Fibroblast of lung (primary cell): Measurements from ENCODE around the gene TDRD7. TPM values are rescaled to one million over a fixed set of nuclear protein-coding genes. Genes with fewer than 3 reads are reported as not detected.

Experiments
- DNase-seq, 2 donors: peaks; one replicate each; pipeline versions ENCODE4 v3.0.0 to v3.0.0-alpha.2; 2010; ENCODE audit warnings: low read depth in 2 of 2
- H2AFZ ChIP-seq: 2 replicates; pipeline ENCODE4 v1.5.1; 2012; ENCODE audit warnings: low read length, control low read depth, inconsistent platforms
- H3K27ac ChIP-seq: 2 replicates; pipeline ENCODE4 v1.5.1; 2011; ENCODE audit warnings: low read length, control low read depth; ENCODE audit not compliant: insufficient read depth
- H3K27me3 ChIP-seq: 2 replicates; pipeline ENCODE4 v1.5.1; 2011; ENCODE audit warnings: mild to moderate bottlenecking, low read length; ENCODE audit not compliant: control insufficient read depth, insufficient read depth
- H3K36me3 ChIP-seq: 2 replicates; pipeline ENCODE4 v1.5.1; 2011; ENCODE audit warnings: low read length; ENCODE audit not compliant: control insufficient read depth, insufficient read depth
- H3K4me1 ChIP-seq: 2 replicates; pipeline ENCODE4 v1.5.1; 2011; ENCODE audit warnings: low read length; ENCODE audit not compliant: control insufficient read depth, insufficient read depth; ENCODE audit errors: extremely low read depth
- H3K4me2 ChIP-seq: 2 replicates; pipeline ENCODE4 v1.5.1; 2011; ENCODE audit warnings: low read length, control low read depth; ENCODE audit not compliant: insufficient read depth; ENCODE audit errors: extremely low read depth
- H3K4me3 ChIP-seq, 4 experiments: fragments of 200-600 bp in 1 of 4; sonication (generic) in 1 of 4; replicated peaks in 1 of 4; 2 replicates each; pipeline ENCODE4 v1.5.1; 2011 to 2016; ENCODE audit warnings: low read length in 4 of 4, low read depth in 3 of 4, mild to moderate bottlenecking in 3 of 4, control low read depth in 2 of 4, inconsistent platforms in 1 of 4, mixed read lengths in 1 of 4; ENCODE audit not compliant: insufficient read depth in 1 of 4; ENCODE audit errors: control extremely low read depth in 1 of 4
- H3K79me2 ChIP-seq: 2 replicates; pipeline ENCODE4 v1.5.1; 2012; ENCODE audit warnings: mild to moderate bottlenecking, low read length, inconsistent platforms; ENCODE audit not compliant: control insufficient read depth, insufficient read depth
- H3K9ac ChIP-seq: 2 replicates; pipeline ENCODE4 v1.5.1; 2011; ENCODE audit warnings: mild to moderate bottlenecking, low read length, control low read depth; ENCODE audit not compliant: insufficient read depth
- H3K9me3 ChIP-seq: 2 replicates; pipeline ENCODE4 v1.5.1; 2012; ENCODE audit warnings: low read depth, low read length; ENCODE audit not compliant: control insufficient read depth, insufficient read depth
- H4K20me1 ChIP-seq: 2 replicates; pipeline ENCODE4 v1.5.1; 2011; ENCODE audit warnings: low read length; ENCODE audit not compliant: control insufficient read depth, insufficient read depth; ENCODE audit errors: extremely low read depth
- EZH2 ChIP-seq: IDR thresholded peaks from 2 replicates; pipeline ENCODE4 v1.5.1; 2012; ENCODE audit warnings: low read length, control low read depth, mild to moderate bottlenecking; ENCODE audit errors: missing control alignments
- polyA plus RNA-seq, 2 donors: library from polyadenylated mRNA; depleted of rRNA in 1 of 2; stranded (reverse) in 1 of 2; unstranded in 1 of 2; fragments of >200 nt; gene quantifications; 2 replicates each; pipeline ENCODE4 v1.2.1, GENCODE V29; 2011 to 2012; ENCODE audit warnings: missing spikeins in 1 of 2
- total RNA-seq: library from RNA; depleted of rRNA; stranded (reverse); fragments of >200 nt; gene quantifications from 2 replicates; pipeline ENCODE4 v1.2.1, GENCODE V29; 2014
- TF ChIP-seq, protein P1 (sequence below), 2 donors: IDR thresholded peaks in 1 of 2; conservative IDR thresholded peaks in 1 of 2; 1 replicate in 1 of 2; 2 replicates in 1 of 2; pipeline ENCODE4 v1.5.1; 2011 to 2012; ENCODE audit warnings: low read length in 2 of 2, control low read depth in 1 of 2, inconsistent platforms in 1 of 2, low read depth in 1 of 2, mild to moderate bottlenecking in 1 of 2

The TDRD7 gene
- total and polyA plus RNA-seq, 2 donors (not counting 1 experiment from before 2014, with no cell fraction given): 9.8 to 14.7 TPM

GRCh38 chr9:97411440-97411788 is 482 bp upstream of the TDRD7 start:
- Histone ChIP-seq H4K20me1 (no peaks in the 10 kb centered on the region), H3K9me3 (no peaks in the 10 kb centered on the region), H2AFZ (peak overlapping the region; percentile 45), H3K4me2 (peak overlapping the region; percentile 49), H3K27me3 (peaks cover 14% of the 10 kb centered on the region), H3K4me3 (peak overlapping the region; percentile 4 to 89 (median 50)), H3K79me2 (no peaks in the 10 kb centered on the region), H3K27ac (no peak overlapping the region), H3K9ac (no peak overlapping the region), H3K4me1 (no peaks in the 10 kb centered on the region), H3K36me3 (no peaks in the 10 kb centered on the region)
- TF ChIP-seq EZH2: no peak
- TF ChIP-seq, protein P1, sequence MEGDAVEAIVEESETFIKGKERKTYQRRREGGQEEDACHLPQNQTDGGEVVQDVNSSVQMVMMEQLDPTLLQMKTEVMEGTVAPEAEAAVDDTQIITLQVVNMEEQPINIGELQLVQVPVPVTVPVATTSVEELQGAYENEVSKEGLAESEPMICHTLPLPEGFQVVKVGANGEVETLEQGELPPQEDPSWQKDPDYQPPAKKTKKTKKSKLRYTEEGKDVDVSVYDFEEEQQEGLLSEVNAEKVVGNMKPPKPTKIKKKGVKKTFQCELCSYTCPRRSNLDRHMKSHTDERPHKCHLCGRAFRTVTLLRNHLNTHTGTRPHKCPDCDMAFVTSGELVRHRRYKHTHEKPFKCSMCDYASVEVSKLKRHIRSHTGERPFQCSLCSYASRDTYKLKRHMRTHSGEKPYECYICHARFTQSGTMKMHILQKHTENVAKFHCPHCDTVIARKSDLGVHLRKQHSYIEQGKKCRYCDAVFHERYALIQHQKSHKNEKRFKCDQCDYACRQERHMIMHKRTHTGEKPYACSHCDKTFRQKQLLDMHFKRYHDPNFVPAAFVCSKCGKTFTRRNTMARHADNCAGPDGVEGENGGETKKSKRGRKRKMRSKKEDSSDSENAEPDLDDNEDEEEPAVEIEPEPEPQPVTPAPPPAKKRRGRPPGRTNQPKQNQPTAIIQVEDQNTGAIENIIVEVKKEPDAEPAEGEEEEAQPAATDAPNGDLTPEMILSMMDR (conservative IDR thresholded peaks at IDR 0.05 in 1 of 2, IDR thresholded peaks at IDR 0.05 in 1 of 2; ENCODE audit: low read depth in 1 of 2, low read length in 2 of 2): no peak
- DNase-seq: no peak

GRCh38 chr9:97412626-97413385 is 910 bp downstream of the TDRD7 start:
- peak; percentile 4 to 11 for DNase-seq
- Histone ChIP-seq H3K79me2 (no peaks in the 10 kb centered on the region), H3K27me3 (peaks cover 8% of the 10 kb centered on the region), H3K9me3 (no peaks in the 10 kb centered on the region), H4K20me1 (no peaks in the 10 kb centered on the region), H2AFZ (peak overlapping the region; percentile 69), H3K36me3 (no peaks in the 10 kb centered on the region), H3K4me1 (no peaks in the 10 kb centered on the region), H3K9ac (peak overlapping the region; percentile 68), H3K4me2 (peak overlapping the region; percentile 67), H3K27ac (peak overlapping the region; percentile 54), H3K4me3 (peak overlapping the region; percentile 69 to 89 (median 82))
- TF ChIP-seq EZH2: no peak
- TF ChIP-seq, protein P1 (conservative IDR thresholded peaks at IDR 0.05 in 1 of 2, IDR thresholded peaks at IDR 0.05 in 1 of 2; ENCODE audit: low read depth in 1 of 2, low read length in 2 of 2): no peak

DNA sequence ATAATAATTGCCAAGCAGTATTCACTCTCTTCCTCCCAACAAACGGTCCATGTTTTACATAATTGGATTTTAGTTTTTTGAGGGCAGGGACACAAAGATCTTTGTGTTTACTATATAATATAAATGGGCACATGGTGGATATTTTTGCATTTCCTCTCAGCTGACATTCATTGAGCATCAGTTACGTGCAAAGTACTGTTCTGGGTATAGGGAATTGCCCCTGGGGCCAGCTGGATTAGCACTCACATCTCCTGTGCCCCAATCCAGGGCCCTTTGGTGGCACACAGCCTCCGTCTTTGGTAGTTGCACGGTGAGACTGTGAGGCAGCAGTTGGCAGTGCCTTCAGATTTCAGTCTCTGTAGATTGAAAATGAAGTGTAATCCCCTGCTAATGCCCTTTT is 1.6 kb downstream of the TDRD7 start:
- Histone ChIP-seq H3K4me2 (peak overlapping the region; percentile 67), H3K36me3 (no peaks in the 10 kb centered on the region), H3K79me2 (no peaks in the 10 kb centered on the region), H3K4me3 (peak overlapping the region in 1 of 4 experiments; percentile 89), H3K27ac (no peak overlapping the region), H3K4me1 (no peaks in the 10 kb centered on the region), H3K9me3 (no peaks in the 10 kb centered on the region), H3K9ac (no peak overlapping the region), H2AFZ (no peak overlapping the region), H4K20me1 (no peaks in the 10 kb centered on the region), H3K27me3 (peaks cover 6% of the 10 kb centered on the region)
- TF ChIP-seq EZH2: no peak
- TF ChIP-seq, protein P1 (conservative IDR thresholded peaks at IDR 0.05 in 1 of 2, IDR thresholded peaks at IDR 0.05 in 1 of 2; ENCODE audit: low read depth in 1 of 2, low read length in 2 of 2): no peak
- DNase-seq: no peak
